HG03095 (cell line): ENCODE results near the gene SLC2A1.

ENCODE experiments used
- ATAC-seq: cut with Tn5 transposase; IDR thresholded peaks from one replicate; pipeline ENCODE4 v1.9.1; 2021; ENCODE audit warnings: moderate library complexity; ENCODE audit not compliant: unreplicated experiment

The SLC2A1 gene

DNA sequence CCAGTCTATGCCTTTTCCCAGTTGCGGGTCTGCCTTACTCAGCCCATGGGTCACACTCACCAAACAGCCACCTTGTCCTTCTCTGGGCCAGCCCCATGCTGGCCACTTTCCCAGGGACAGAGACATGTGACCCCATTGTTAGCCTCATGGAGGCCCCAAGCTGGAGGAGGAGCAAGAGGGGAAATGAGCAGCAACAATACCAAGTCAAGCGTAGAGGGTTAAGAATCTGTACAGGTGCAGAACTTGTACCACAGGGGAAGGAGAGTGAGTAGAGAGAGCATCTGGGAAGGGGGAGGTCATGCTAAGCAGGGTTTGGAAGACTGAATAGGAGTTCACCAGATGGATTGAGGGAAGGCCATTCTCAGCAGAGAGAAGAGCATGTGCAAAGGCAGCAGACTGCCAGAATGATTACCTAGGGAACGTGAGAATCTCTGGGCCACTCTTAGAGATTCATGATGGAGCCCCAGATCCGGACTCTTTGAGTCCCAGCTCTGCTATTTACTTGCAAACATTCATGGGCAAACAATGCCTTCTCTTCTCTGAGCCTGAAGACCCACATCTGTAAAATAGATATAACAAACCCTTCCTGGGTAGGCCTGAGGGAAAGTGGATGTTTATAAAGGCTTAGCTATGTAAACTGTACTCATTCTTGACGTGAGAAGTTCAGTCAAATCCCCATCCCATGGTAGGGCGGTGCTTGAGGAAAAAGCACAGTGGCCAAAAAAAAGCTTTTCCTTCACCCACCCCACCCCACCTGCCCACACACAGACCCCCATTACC is 2.8 kb upstream of the SLC2A1 start:
- ATAC-seq, result no peak

- no peak for ATAC-seq
Measured at GRCh38 chr1:42960566-42961311, 2.1 kb upstream of the SLC2A1 start.

DNA sequence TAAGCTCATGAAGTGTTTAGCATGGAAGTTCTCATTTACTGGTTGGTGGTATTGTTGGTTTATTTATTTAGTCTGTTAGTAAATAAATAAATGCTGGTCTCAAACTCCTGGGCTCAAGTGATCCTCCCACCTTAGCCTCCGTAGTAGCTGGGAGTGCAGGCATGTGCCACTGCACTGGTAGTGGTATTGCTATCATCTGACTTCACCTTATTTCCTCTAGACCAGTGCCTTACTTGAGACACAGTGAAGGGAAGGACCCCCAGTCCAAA is 1.4 kb upstream of the SLC2A1 start:
- no peak for ATAC-seq

- ATAC-seq, result peak; percentile 38
Measured at GRCh38 chr1:42957880-42958487, 684 bp downstream of the SLC2A1 start.

GRCh38 chr1:42957229-42957879 is 1.3 kb downstream of the SLC2A1 start:
- no peak for ATAC-seq

- no peak for ATAC-seq
Measured at GRCh38 chr1:42956739-42957138, 1.9 kb downstream of the SLC2A1 start.

- no peak for ATAC-seq
Measured at GRCh38 chr1:42955311-42956063, 3.2 kb downstream of the SLC2A1 start.

DNA sequence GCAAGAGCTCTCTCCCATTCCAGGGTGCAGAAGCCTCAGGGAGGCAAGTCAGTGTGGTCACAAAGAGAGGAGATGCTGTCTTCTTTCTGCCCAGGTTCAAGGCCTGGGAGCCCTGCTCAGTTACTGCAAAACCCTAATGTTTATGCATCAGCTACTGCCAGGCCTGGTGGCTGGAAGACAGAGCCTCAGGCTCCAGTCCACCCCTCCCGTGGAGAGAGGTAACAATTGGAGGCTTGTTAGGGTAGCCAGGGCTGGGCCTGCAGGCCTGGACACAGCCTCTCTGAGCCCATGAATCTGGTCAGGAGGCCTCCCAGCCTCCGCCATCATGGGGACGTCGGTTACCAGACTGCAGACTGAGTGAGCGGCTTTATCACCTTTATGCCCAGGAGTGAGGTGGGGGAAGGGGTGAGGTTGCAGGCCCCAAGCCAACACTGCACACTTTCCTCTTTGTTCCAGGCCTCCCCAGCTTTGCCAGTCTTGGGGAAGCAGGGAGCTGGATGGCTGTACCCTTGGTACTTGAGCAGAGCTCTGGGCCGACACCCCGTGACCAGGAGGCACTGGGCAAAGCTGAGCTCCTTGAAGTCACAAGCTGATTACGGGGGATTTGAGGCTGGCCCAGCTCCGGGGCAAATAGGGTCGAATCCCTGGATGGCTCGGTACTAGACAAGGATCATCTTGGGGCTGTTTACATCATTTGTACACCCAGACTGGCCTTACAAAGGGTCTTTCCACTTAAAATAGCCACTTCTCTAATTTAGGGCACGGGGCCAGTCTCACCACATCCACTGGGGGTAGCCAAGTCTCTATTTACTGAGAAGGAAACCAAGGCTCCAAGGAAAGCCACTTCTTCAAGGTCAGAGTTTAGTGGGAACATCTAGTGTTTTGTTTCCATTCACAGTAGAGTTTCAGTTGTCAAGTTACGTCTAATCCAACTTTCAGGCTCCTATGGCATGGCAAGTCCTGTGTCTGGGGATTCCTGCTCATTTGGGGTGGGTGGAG is 5.2 kb downstream of the SLC2A1 start:
- ATAC-seq, result no peak

GRCh38 chr1:42952303-42953001 is 6.2 kb downstream of the SLC2A1 start:
- ATAC-seq, result peak; percentile 54

DNA sequence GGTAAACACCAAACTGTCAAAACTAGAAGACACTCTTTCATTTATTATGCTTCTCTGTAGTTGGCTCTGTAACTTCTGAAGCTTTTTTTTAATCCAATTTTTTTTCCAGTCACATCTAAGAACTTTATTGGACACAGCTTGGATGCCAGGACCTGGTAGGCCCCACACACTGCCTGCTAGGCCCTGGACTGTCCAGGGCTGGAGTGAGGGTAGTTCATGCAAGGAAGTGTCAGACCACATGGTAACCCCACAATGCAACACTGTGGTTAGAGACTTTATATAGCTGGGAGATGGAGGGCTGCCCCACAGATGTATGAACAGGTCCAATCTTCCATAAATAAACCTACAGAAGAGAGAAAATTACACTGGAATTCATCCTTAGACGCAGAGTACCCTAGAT is 7.1 kb downstream of the SLC2A1 start:
- ATAC-seq, result no peak

GRCh38 chr1:42950116-42950481 is 8.6 kb downstream of the SLC2A1 start:
- ATAC-seq, result no peak

DNA sequence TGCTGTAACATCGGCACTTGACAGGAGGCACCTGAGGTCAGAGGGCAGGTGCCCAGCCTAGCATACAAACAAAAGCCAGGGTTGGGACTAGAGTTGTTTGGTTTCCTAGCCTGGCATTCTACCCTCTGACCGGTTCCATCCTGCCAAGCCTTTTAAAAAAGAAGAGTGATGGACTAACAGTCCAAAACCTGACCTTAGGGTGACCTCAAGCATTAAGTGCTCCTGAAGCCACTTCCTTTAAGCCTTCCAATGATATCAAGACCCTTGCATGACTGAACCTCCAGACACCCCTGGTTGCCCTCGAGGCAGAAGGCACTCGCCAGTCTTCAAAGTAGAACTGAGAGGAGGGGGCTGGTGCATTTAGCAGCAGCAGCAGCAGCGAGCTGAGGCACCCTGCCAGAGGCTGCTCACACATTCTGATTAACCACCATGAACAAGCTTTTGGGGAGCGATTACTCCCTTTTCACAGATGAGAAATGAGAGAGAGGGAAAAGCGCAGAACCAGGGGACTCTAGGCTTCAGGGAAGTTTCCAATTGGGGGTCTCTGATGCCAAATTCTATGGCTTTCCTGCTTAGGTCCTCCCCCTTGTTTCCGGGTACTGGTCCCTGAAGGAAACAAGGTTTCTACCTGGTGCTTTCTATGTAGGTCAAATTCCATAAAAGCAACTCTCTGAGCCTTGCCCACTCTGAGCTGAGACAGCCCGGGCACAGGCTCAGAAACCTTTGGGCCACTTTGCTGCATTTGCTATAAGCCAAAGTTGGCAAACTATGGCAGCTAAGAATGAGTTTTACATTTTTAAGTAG is 9.2 kb downstream of the SLC2A1 start:
- no peak for ATAC-seq

GRCh38 chr1:42947965-42948732 is 10.5 kb downstream of the SLC2A1 start:
- no peak for ATAC-seq

DNA sequence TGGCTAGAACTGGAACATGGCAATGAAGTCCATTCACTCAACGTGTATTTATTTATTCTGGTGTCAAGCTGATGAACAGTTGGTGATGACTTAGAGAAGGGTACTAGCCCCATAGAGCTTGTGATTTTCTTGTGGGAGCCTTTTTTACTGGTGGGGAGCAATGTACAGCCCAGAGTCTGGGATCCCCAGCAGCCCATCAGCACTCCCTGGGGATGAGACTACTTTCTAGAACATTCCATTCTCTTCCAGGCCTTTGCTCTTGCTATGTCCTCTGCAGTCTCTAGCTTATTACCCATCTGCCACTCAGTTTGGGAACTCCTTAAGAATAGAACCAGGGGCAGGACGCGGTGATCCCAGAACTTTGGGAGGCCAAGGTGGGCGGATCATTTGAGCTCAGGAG is 11.6 kb downstream of the SLC2A1 start:
- no peak for ATAC-seq

GRCh38 chr1:42946120-42946898 is 12.4 kb downstream of the SLC2A1 start:
- no peak for ATAC-seq

DNA sequence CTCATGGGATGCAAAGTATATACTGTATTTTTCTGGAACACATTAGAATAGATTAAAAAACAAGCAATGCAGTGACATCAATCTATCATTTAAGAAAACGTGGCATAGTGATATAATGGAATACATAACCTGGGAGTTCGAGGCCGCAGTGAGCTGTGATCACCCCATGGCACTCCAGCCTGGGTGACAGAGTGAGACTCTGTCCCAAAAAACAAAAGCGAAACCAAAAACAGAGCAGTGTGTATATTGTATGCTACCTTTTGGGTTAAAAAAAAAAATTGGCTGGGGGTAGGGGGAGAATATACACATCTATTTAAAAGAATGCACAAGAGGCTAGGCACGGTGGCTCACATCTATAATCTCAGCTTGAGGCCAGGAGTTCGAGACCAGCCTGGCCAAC is 13.5 kb downstream of the SLC2A1 start:
- no peak for ATAC-seq
